OCI-LY3 (cell line): ENCODE measurements around the gene PFAS.

Experiments
- H2AFZ ChIP-seq: fragments of 200-600, 300-600 bp; shearing (Covaris generic); 2 replicates; pipeline ENCODE4 v1.6.0; 2014; ENCODE audit warnings: antibody characterized with exemption, low read depth, low read length
- H3K27ac ChIP-seq: fragments of 200-600, 300-600 bp; sonication (generic); 2 replicates; pipeline ENCODE4 v1.5.1; 2014; ENCODE audit warnings: mild to moderate bottlenecking, low read length, moderate library complexity, mixed read lengths
- H3K27me3 ChIP-seq: fragments of 200-600, 300-600 bp; sonication (generic); 2 replicates; pipeline ENCODE4 v1.6.1; 2014; ENCODE audit warnings: low read depth, low read length, mixed read lengths
- H3K36me3 ChIP-seq: fragments of 200-600, 300-600 bp; sonication (generic); replicated peaks from 2 replicates; pipeline ENCODE3; 2014; ENCODE audit warnings: low read depth, low read length, mixed read lengths
- H3K4me1 ChIP-seq: fragments of 300-600, 200-600 bp; sonication (generic); 2 replicates; pipeline ENCODE4 v1.6.1; 2014; ENCODE audit warnings: low read length, mixed read lengths
- H3K4me2 ChIP-seq: fragments of 200-600, 300-600 bp; sonication (generic); 2 replicates; pipeline ENCODE4 v1.6.1; 2014; ENCODE audit warnings: low read length, mixed read lengths
- H3K4me3 ChIP-seq: fragments of 300-600, 200-600 bp; sonication (generic); 2 replicates; pipeline ENCODE4 v1.5.1; 2014; ENCODE audit warnings: antibody characterized with exemption, mild to moderate bottlenecking, low read length, moderate library complexity
- H3K79me2 ChIP-seq: fragments of 300-600, 200-600 bp; shearing (Covaris generic); 2 replicates; pipeline ENCODE4 v1.6.1; 2014; ENCODE audit warnings: mild to moderate bottlenecking, low read length, mixed read lengths
- H3K9ac ChIP-seq: fragments of 300-600, 200-600 bp; shearing (Covaris generic); 2 replicates; pipeline ENCODE4 v1.6.0; 2014; ENCODE audit warnings: mild to moderate bottlenecking, low read length, moderate library complexity
- H3K9me3 ChIP-seq: fragments of 200-600, 300-600 bp; shearing (Covaris generic); 2 replicates; pipeline ENCODE4 v1.6.1; 2014; ENCODE audit warnings: low read length, mixed read lengths; ENCODE audit not compliant: insufficient read depth
- H4K20me1 ChIP-seq: fragments of 200-600, 300-600 bp; sonication (generic); 2 replicates; pipeline ENCODE4 v1.6.1; 2016; ENCODE audit warnings: low read length, mixed read lengths; ENCODE audit not compliant: insufficient read depth
- CTCF ChIP-seq: fragments of 200-600, 300-600 bp; sonication (generic); IDR thresholded peaks from 2 replicates; pipeline ENCODE4 v1.5.1; 2014; ENCODE audit warnings: antibody characterized with exemption, low read length, low read depth
- EZH2phosphoT487 ChIP-seq: fragments of 200-600 bp; shearing (Covaris generic); IDR thresholded peaks from 2 replicates; pipeline ENCODE4 v1.6.1; 2018; ENCODE audit warnings: antibody characterized with exemption, mixed run types, low read depth

PFAS gene

GRCh38 chr17:8312726-8313600, 63.9 kb downstream of the PFAS start:
- Histone ChIP-seq H3K4me2 (no peak overlapping the region), H2AFZ (no peak overlapping the region), H4K20me1 (no peaks in the 10 kb centered on the region), H3K36me3 (no peaks in the 10 kb centered on the region), H3K27me3 (no peaks in the 10 kb centered on the region), H3K4me3 (no peak overlapping the region), H3K9ac (no peak overlapping the region), H3K4me1 (no peaks in the 10 kb centered on the region), H3K9me3 (no peaks in the 10 kb centered on the region), H3K27ac (no peak overlapping the region), H3K79me2 (no peaks in the 10 kb centered on the region)
- TF ChIP-seq EZH2phosphoT487 (no peak), CTCF (no peak)

GRCh38 chr17:8314797-8315763, 66.0 kb downstream of the PFAS start:
- TF ChIP-seq CTCF, result no peak
- no peak for TF ChIP-seq EZH2phosphoT487
- Histone ChIP-seq H3K27me3 (no peaks in the 10 kb centered on the region), H3K4me3 (no peak overlapping the region), H3K4me2 (no peak overlapping the region), H4K20me1 (no peaks in the 10 kb centered on the region), H3K4me1 (no peaks in the 10 kb centered on the region), H3K79me2 (no peaks in the 10 kb centered on the region), H2AFZ (no peak overlapping the region), H3K9ac (no peak overlapping the region), H3K9me3 (no peaks in the 10 kb centered on the region), H3K27ac (no peak overlapping the region), H3K36me3 (no peaks in the 10 kb centered on the region)

GRCh38 chr17:8315764-8316217, 66.7 kb downstream of the PFAS start:
- no peak overlapping the region for H2AFZ ChIP-seq
- H3K79me2 ChIP-seq, result no peaks in the 10 kb centered on the region
- no peak overlapping the region for H3K9ac ChIP-seq
- no peaks in the 10 kb centered on the region for H3K36me3 ChIP-seq
- no peak overlapping the region for H3K27ac ChIP-seq
- H3K27me3 ChIP-seq, result no peaks in the 10 kb centered on the region
- no peak for TF ChIP-seq EZH2phosphoT487
- no peak for TF ChIP-seq CTCF
- no peak overlapping the region for H3K4me2 ChIP-seq
- no peaks in the 10 kb centered on the region for H3K9me3 ChIP-seq
- no peak overlapping the region for H3K4me3 ChIP-seq
- H4K20me1 ChIP-seq, result no peaks in the 10 kb centered on the region
- H3K4me1 ChIP-seq, result no peaks in the 10 kb centered on the region
